Bronchial epithelial cell (primary cell): ENCODE measurements around the gene PCYT1B. TPM values are rescaled to one million over a fixed set of nuclear protein-coding genes. Genes with fewer than 3 reads are reported as not detected.

Experiments used
- DNase-seq: peaks from one replicate; pipeline ENCODE4 v3.0.0-alpha.2; 2010; ENCODE audit warnings: low read depth
- FAIRE-seq: peaks from 2 replicates; lab custom pipeline; 2011; peaks lifted over from hg19 to GRCh38; lab: Jason Lieb, UNC
- H3K27me3 ChIP-seq: 2 replicates; pipeline ENCODE4 v1.5.1; 2011; ENCODE audit warnings: low read length; ENCODE audit not compliant: control insufficient read depth, insufficient read depth
- H3K36me3 ChIP-seq: 2 replicates; pipeline ENCODE4 v1.5.1; 2011; ENCODE audit warnings: low read length; ENCODE audit not compliant: control insufficient read depth, insufficient read depth
- H3K4me3 ChIP-seq: 2 replicates; pipeline ENCODE4 v1.5.1; 2011; ENCODE audit warnings: mild to moderate bottlenecking, low read depth, low read length, control low read depth
- CTCF ChIP-seq: IDR thresholded peaks from 2 replicates; pipeline ENCODE4 v1.5.1; 2011; ENCODE audit warnings: mild to moderate bottlenecking, moderate library complexity, low read length, control low read depth, inconsistent platforms; ENCODE audit not compliant: insufficient read depth, severe bottlenecking
- total RNA-seq: library from RNA; depleted of rRNA; stranded (reverse); fragments of >200 nt; gene quantifications from 2 replicates; pipeline ENCODE4 v1.2.1, GENCODE V29; 2014

The PCYT1B gene
- total RNA-seq, 1 donor from 2014 or later: under 0.01 TPM

- Histone ChIP-seq H3K27me3 (no peaks in the 10 kb centered on the region), H3K4me3 (no peak overlapping the region), H3K36me3 (no peaks in the 10 kb centered on the region)
- no peak for DNase-seq
- no peak for FAIRE-seq
- TF ChIP-seq CTCF: no peak
Measured at GRCh38 chrX:24603191-24603590, 44.0 kb downstream of the PCYT1B start.

- no peaks in the 10 kb centered on the region for H3K36me3 ChIP-seq
- DNase-seq (no peak), FAIRE-seq (no peak)
- no peaks in the 10 kb centered on the region for H3K27me3 ChIP-seq
- TF ChIP-seq CTCF: no peak
- H3K4me3 ChIP-seq: no peak overlapping the region
Measured at GRCh38 chrX:24601858-24602257, 45.3 kb downstream of the PCYT1B start.

GRCh38 chrX:24594501-24594900 is 52.6 kb downstream of the PCYT1B start:
- Histone ChIP-seq H3K4me3 (no peak overlapping the region), H3K36me3 (no peaks in the 10 kb centered on the region), H3K27me3 (no peaks in the 10 kb centered on the region)
- TF ChIP-seq CTCF: no peak
- FAIRE-seq (no peak), DNase-seq (no peak)

- no peak overlapping the region for H3K4me3 ChIP-seq
- DNase-seq: no peak
- no peak for TF ChIP-seq CTCF
- no peaks in the 10 kb centered on the region for H3K27me3 ChIP-seq
- FAIRE-seq: no peak
- no peaks in the 10 kb centered on the region for H3K36me3 ChIP-seq
Measured at GRCh38 chrX:24590111-24590510, 57.0 kb downstream of the PCYT1B start.

- Histone ChIP-seq H3K4me3 (no peak overlapping the region), H3K27me3 (no peaks in the 10 kb centered on the region), H3K36me3 (no peaks in the 10 kb centered on the region)
- peak; percentile 73 for FAIRE-seq
- no peak for DNase-seq
- no peak for TF ChIP-seq CTCF
Measured at GRCh38 chrX:24577091-24577490, 70.1 kb downstream of the PCYT1B start.

- no peaks in the 10 kb centered on the region for H3K36me3 ChIP-seq
- H3K27me3 ChIP-seq: no peaks in the 10 kb centered on the region
- H3K4me3 ChIP-seq: no peak overlapping the region
- TF ChIP-seq CTCF: no peak
- no peak for DNase-seq
- no peak for FAIRE-seq
Measured at GRCh38 chrX:24575496-24575895, 71.7 kb downstream of the PCYT1B start.
